ENCODE data around the gene TOX2.
A peak's percentile ranks its signal among the peaks of the same experiment; 100 is the strongest.

Gene TOX2, protein sequence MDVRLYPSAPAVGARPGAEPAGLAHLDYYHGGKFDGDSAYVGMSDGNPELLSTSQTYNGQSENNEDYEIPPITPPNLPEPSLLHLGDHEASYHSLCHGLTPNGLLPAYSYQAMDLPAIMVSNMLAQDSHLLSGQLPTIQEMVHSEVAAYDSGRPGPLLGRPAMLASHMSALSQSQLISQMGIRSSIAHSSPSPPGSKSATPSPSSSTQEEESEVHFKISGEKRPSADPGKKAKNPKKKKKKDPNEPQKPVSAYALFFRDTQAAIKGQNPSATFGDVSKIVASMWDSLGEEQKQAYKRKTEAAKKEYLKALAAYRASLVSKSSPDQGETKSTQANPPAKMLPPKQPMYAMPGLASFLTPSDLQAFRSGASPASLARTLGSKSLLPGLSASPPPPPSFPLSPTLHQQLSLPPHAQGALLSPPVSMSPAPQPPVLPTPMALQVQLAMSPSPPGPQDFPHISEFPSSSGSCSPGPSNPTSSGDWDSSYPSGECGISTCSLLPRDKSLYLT

DNA sequence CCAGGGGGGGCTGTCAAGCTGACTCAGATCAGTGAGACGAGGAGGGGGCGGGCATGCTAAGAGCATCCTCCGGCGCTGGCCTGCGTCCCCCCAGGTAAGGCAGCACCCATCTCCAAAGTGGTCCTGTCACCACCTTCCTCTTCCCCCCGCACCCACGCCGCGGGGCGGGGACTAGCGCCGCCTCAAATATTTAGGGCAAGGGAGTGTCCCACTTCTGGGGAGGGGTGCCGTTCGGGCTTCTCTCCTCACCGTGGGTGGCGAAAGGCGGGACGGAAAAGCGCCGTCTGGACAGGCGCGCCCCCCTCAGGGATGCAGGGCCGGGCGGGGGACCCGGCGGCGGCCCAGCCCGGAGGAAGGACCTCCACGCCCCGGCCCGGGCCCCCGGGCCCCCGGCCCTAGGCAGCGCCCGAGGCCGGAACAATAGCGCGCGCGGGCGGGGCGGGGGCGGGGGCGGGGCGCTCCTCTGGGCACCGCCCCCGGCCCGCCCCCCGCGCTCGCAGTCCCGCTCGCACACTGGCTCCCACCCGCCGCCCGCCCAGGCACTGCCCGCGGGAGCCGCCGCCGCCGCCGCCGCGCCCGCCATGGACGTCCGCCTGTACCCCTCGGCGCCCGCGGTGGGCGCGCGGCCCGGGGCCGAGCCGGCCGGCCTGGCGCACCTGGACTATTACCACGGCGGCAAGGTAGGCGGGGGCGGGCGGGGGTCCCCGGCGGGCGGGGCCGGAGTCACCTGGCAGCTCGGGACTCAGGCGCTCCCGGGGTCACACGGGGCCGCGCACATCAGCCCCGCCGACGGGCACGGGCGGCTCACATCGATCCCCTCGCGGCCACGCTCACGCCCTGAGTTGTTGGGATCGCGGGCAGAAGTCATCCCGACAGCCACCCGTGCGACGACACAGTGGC lies at the start of gene TOX2:
Gene TOX2, plus strand, starts transcription at position 542 of the 900 bp plus-strand sequence. Its CDS starts 40 bp downstream, at position 582.
- DNase-seq (ENCODE audit: low read depth in 2 of 2), result peak in 1 of 2 donors; percentile 27

DNA sequence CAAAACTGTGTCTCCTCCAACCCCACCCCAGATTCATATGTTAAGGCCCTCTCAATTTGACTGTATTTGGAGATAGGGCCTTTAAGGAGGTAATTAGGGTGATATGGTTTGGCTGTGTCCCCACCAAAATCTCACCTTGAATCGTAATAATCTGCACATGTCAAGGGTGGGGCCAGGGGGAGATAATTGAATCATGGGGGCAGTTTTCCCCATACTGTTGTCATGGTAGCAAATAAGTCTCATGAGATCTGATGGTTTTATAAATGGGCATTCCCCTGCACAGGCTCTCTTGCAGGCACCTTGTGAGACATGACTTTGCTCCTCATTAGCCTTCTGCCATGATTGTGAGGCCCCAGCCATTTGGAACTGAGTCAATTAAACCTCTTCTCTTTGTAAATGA lies 46.6 kb upstream of the TOX2 start:
- DNase-seq (ENCODE audit: low read depth in 2 of 2), result no peak

DNA sequence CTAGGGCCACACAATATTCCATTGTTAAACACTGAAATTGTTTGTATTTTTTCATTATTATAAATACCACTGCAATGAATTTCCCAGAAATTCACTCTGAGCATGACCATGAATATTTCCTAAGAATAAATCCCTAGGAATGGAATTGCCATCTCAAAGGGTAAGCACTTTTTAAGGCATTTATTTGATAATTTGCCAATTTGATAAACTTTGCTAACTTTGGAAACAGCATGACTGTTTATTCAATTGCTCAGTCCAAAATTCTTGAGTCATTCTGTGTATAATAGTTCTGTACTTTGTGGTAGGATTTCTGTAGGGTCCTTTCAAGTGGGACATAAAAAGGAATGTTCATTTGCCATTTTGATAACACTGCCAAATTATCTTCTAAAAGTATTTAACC lies 44.2 kb upstream of the TOX2 start:
- DNase-seq (ENCODE audit: low read depth in 2 of 2), result no peak

DNA sequence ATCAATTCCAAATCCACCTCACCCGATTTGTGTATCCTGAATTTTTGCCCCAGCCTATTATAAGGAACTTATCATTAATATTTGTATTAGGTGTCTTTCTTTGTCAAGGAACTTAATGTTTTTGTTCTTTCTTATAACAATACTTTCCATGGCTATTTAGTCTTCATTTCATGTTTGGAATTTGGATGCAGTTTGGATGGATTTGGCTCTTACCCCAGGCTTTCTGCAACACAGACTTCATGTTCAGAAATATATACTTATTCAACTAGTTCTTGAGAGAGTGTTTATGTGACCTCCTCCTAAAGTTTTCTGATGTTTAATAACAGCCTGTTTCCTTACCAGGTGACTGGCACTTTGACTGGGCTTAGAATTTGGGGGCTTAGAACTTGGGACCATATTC lies 35.9 kb upstream of the TOX2 start:
- no peak for DNase-seq (ENCODE audit: low read depth in 2 of 2)

- no peak for DNase-seq (ENCODE audit: low read depth in 2 of 2)
Measured at GRCh38 chr20:43893930-43894329, 20.7 kb upstream of the TOX2 start.

GRCh38 chr20:43894491-43894890 lies 20.2 kb upstream of the TOX2 start:
- no peak for DNase-seq (ENCODE audit: low read depth in 2 of 2)

- DNase-seq (ENCODE audit: low read depth in 2 of 2), result no peak
Measured at GRCh38 chr20:43895235-43895634, 19.4 kb upstream of the TOX2 start.

DNA sequence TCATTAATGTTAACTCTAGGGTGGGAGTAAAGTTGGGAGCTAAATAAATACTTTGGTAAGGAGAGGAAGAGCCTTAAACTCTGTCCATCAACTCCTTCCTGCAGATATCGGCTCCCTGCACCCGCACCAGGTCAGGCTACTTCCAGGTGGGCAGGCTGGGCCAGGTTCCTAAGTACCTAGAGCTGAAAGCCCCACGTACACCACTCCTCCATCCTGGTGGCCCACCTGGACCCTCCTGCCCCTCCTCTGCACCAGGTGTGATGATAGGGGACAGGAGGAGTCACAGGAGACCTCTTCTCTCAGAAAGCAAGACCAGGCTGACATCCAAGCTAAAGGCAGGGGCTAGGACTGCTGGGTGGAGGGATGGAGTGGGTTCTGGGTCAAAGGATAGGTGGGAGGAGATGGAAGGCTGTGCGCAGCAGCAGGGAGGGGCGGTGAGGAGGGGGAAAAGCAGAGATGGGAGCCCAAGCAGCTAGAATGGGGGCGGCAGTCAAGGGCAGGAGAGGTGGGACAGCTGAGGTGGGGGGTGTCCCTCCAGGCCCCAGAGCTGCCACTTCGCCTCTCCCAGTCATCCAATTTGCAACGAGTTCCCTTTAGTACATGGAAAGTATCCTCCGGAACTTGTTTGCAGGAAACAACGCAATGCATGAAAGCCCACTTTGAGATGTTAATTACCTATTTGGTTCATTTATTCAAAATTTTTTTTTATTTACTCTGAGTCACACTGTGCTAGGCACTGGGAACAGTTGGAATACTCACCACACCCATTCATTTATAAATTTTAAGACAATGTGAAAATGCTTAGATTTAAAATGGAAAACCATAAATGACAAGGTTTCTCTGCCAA lies 15.2 kb upstream of the TOX2 start:
- no peak for DNase-seq (ENCODE audit: low read depth in 2 of 2)

DNA sequence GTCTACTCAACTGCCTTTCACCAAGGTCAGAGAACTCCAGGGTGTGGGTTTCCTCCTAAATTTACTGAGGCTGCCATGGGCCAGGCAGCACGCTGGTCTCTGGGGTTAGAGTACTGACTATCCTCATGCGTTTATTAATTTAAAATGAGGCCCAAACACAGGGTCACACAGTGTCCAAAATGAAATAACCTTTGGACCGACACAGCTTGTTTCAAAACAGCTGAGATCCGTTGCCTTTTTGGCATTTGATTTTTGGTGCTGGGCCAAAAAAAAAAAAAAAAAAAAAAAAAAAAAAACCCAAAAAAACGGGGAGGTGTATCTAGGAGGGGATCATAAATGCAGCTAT lies 14.6 kb upstream of the TOX2 start:
- DNase-seq (ENCODE audit: low read depth in 2 of 2), result no peak

GRCh38 chr20:43900496-43900895 lies 14.2 kb upstream of the TOX2 start:
- no peak for DNase-seq (ENCODE audit: low read depth in 2 of 2)

DNA sequence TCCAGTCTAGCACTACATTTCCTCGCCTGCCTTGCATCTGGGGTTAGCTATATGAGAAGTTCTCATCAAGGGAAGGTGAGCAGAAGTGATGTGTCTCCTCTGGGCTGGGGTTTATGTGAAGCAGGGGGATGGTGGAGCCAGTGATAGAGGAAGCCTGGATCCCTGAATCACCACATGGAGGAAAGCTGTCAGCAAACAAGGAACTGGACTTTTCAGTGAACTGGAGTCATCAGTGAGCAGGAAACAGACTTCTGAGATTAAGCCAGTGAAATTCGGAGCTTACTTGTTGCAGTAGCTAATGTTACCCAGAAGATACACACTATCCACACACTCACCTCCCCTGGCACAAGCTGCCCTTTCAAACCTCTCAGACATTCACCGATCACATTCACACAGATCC lies 13.4 kb upstream of the TOX2 start:
- no peak for DNase-seq (ENCODE audit: low read depth in 2 of 2)

DNA sequence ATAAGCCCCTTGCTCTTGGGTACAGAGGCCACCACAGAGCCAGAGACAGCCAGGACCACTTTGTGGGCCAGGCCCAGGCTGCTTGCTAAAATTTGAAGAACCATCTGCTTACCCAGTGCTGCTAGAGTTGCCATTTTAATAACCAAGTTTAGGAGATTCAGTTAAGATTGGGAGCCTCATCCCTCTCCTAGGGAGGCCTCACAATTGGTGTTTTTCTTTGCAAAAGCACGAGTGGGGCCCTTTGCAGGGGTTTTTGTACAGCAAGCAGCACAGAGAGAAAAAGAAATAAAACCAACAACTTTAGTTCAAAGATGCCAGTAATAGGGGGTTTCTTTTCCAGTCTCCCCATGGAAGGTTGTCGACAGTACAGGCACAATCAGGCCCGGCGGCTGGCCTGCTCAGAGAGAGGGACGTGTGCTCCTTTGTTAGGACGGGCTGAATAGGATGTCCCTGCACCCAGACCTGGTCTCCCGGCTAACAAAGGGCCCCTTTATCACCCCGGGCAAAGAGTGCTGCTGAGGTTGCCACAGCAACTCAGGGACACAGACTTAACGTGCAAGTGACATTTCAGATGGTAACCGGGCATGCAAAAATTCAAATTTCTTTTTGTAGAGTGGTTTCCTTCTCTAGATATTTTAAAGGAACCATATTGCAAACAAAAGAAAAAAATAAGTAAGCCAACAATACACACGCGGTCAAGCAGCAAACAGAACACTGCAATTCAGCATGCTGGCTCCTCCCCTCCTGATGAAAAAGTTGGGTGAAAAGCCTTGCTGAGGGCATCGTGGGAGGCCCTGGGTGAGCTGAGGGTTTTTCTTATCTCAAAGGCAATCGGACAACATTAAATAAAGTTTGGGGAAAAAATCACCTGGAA lies 10.5 kb upstream of the TOX2 start:
- DNase-seq (ENCODE audit: low read depth in 2 of 2), result no peak

GRCh38 chr20:43904827-43905177 lies 9.8 kb upstream of the TOX2 start:
- no peak for DNase-seq (ENCODE audit: low read depth in 2 of 2)

- no peak for DNase-seq (ENCODE audit: low read depth in 2 of 2)
Measured at GRCh38 chr20:43906505-43907034, 8.1 kb upstream of the TOX2 start.

DNA sequence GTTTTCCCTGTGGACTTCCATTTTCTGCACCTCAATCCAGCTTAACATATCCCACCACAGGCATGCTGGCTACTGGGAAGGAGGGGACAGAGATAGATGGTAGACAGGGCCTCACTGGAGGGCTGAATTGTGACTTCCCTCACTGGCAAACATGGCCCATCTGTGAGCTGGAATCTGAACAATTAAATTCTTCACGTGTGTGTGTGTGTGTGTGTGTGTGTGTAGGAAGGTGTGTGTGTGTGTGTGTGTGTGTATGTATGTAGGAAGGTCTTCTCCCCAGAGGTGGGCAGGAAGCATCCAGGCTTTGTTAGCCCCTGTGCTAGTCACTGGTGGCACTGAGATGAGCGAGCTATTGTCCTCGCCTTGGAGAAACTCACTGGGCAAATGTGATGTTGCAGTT lies 5.4 kb upstream of the TOX2 start:
- DNase-seq (ENCODE audit: low read depth in 2 of 2), result no peak

DNA sequence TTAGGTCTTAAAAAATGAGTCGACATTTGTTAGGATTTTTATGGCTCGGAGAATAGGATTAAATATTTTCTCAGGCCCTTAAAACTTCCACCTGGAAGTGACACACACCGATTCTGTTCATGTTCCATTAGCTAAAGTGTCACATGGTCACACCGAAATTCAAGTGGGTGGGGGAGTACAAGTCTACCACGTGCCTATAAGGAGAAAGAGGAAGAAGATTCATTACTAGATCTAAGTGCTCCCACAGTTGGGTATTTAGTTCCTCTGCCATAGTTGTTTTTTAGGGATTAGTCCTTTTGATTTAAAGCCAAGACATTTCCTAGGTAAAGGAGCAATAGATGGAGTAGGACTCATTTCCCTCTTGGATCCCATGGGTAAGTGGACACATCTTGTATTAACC lies 4.9 kb upstream of the TOX2 start:
- DNase-seq (ENCODE audit: low read depth in 2 of 2), result no peak

DNA sequence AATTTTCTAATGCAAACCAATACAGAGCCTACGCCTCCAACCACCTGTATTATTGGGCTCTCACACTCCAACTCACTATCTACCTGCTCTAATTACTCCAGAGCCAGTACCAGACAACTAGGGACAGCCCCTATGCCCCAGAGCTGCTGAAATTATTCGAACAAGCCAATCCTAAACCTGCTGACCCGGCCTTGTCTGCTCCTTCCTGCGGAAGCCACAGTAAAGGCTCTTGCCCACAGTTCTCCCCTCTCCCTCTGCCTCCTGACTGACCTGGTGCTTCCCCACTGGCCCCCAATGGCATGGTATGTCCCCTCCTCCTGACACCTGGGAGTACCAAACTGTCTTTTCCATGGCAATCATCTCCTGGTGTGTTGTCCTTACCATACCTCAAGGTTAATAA lies 4.1 kb upstream of the TOX2 start:
- no peak for DNase-seq (ENCODE audit: low read depth in 2 of 2)

DNA sequence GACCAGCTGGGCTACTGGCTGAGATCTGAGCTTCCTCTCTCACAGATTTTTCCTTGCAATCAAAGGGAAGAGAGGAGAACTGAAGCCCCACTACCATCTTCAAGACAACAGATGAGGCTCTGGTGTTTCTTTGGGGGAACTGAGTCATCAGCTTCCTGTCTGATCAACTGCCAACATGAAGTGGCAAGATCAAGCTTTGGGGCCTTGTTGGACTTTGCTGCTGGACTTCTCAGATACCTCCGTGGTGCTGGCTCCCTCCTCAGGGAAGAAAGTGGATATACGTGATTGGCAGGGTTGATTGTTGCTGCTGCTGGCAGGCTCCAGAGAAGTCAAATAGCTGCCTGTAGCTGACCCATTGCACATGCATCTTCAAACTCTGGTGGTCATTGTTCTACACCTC lies 3.6 kb upstream of the TOX2 start:
- no peak for DNase-seq (ENCODE audit: low read depth in 2 of 2)

GRCh38 chr20:43913291-43914025 lies 1.2 kb upstream of the TOX2 start:
- DNase-seq (ENCODE audit: low read depth in 2 of 2), result no peak
